SH-SY5Y (cell line): ENCODE data around the gene PRND.

Experiments
- GATA2 ChIP-seq: IDR thresholded peaks from 2 replicates; pipeline ENCODE4 v1.6.1; 2011; ENCODE audit warnings: mild to moderate bottlenecking, low read depth, low read length
- GATA3 ChIP-seq: IDR thresholded peaks from 2 replicates; pipeline ENCODE4 v1.6.1; 2011; ENCODE audit warnings: low read depth, mild to moderate bottlenecking, low read length, moderate library complexity

GRCh38 chr20:4749326-4749725, 27.6 kb downstream of the PRND start:
- no peak for TF ChIP-seq GATA2
- no peak for TF ChIP-seq GATA3
